Stimulated activated CD4-positive, alpha-beta T cell treated with anti-CD3 and anti-CD28 coated beads, Interleukin-4, amount 100 ng/mL, for 48 hours (primary cell): ENCODE measurements around the gene NSD1.

Experiments
- DNase-seq, 2 donors: peaks; one replicate each; pipeline ENCODE4 v3.0.0-alpha.2; 2020; ENCODE audit warnings: low read depth in 2 of 2

The NSD1 gene

GRCh38 chr5:177307544-177308363 lies 174.2 kb downstream of the NSD1 start:
- DNase-seq, result no peak

GRCh38 chr5:177308740-177309139 lies 175.2 kb downstream of the NSD1 start:
- DNase-seq, result no peak

GRCh38 chr5:177309351-177310191 lies 176.0 kb downstream of the NSD1 start:
- peak; percentile 63 to 65 for DNase-seq

- no peak for DNase-seq
Measured at GRCh38 chr5:177310332-177310731, 176.8 kb downstream of the NSD1 start.

DNA sequence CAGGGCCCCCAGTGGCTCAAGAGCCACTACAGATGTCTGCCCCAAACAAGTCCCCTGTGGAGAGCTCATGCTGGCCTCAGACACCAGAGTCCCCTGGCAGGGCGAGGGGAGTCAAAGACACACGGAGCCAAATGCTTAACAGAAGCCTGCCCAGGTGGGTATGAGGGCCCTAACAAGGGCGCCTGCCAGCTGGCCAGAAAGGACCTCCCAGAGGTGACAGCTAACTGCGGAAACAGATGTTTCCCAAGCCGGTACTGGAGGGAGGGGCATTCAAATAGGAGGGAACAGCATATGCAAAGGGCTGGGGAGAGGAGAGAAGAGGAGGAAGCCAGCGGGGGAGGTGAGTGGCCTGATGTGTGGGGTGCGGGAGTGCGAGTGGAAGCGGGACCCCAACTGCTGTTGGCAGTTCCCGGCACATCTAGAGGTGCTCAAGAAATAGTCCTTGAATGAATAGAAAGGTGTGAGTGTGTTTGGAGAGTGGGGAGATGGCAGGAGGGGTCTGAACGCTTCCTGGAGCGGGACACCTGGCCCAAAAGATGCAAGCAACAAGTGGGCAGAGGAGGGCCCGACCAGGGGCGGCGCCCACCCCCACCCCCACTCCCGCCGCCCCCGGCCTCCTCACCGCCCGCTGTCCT lies 177.3 kb downstream of the NSD1 start:
- DNase-seq, result no peak

GRCh38 chr5:177311392-177311722 lies 177.8 kb downstream of the NSD1 start:
- DNase-seq, result no peak

DNA sequence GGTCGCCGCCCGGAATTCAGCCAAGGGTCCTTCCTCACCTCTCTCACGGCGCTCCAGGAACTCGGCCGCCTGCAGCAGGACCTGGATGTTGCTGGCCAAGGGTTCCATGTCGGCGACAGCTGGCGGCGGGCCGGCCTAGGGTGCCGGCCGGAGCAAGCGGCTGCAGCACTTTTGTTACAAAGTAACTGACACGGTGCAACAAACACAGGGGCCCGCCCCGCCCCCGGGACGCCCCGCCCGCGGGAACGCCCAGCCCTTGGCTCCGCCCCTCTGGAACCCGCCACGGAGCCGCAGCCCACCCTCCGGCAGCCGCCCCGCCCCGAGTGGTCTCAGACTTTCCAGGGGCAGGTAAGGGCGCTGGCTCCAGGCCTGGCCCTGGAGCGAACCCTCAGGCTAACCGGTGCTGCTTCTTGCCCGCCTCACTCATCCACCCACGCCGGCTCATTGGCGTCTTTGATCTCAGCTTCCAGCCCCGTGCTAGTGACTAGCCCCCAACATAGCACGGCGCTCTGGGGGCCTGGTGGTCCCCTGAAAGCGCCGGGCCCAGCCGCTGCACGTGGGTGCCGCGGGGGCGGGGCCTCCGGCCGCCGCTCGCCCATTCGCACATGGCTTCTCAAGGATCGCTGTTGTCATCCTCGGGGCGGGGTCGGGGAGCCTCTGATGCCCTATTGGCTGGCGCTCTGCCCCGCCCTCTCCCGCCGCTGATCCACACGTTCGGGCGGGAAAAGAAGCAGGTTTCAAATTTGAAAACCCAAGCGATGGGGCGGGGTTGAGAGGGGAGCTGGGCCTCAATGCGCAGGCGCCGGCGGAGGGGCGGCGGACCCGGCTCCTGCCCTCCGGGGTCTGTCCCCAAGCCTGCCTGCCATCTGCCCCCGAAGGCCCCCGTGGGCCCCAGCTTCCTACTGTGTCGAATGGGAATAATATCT lies 178.4 kb downstream of the NSD1 start, which contains the start of gene MXD3:
TSS of gene MXD3 (minus strand) at position 176 of the 926 bp plus-strand sequence. CDS start at position 108, 68 bp downstream.
- peak; percentile 97 to 99 for DNase-seq

DNA sequence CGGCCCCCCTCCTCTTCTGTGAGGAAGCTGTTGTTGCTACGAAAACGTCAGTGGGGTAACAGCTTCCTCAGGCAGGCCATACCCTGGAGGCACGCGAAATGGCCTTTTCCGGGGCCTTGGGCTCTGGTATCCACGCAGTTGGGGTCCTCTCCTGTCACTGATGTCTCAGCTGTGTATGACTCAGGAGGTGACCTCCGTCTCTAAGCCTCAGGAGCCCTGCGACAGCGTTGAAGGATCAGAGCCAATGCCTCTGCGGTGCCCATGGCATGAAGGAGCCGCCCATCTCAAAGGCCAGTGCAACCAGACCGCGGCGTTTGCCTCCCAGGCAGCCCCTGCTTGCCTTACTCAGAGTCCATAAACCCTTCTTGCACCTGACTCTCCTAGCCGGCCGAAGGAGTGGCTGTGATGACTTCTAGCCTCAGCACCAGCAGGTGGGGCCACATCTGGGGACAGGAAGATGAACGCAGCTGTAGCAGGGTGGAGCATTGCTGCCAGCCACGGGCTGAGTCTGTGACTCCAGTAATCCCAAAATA lies 179.1 kb downstream of the NSD1 start:
- DNase-seq, result peak in 1 of 2 donors; percentile 42

DNA sequence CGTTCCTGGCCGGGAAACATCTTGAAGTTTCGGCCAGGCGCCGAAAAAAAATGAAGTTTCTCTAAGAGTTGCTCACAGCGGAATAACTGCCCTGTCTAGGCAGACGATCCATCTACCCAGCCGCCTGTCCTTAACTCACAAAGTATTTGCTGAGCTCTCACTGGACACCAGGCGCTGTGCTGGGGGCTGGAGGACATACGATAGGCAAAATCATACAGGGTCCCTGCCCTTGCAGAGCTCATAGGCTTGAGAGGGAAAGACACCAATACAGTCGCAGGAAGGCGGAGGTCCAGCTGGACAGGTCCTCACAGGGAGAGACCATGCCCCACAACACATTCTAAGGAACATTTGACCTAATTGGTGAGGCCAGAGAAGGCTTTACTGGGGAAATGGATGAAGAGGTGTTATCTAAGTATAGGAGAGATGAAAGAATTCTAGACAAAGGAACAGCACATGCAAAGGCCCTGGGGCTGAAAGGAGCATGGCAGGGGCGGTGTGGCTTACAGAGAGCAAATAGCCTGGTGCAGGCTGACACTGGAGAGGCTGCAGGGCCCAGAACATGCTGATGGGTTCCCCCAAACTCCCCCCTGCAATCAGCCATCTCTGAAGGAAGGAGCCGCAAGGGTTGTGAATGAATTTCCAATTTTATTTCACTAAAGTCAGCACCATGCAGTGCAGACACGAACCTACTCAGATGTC lies 180.1 kb downstream of the NSD1 start:
- DNase-seq, result no peak

- no peak for DNase-seq
Measured at GRCh38 chr5:177314376-177315342, 181.1 kb downstream of the NSD1 start.

DNA sequence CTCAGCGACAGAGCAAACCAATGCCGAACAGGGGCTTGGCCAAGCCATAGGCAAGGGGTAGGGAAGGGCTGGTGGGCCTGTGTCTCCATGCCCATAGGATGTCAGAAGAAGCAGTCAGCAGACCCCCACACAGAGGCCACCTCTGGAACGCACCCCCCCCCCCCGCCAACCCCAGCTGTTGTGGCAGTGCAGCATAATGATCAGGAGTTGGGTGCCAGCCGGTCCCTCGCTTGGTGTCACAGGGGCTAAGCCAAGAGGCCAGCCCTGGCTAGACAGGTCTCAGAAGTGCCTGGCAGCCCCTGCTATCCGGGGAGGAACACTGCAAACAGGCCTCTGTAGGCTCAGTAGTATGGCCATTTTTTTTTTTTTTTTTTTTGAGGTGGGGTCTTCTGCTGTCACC lies 181.8 kb downstream of the NSD1 start:
- DNase-seq, result no peak

- DNase-seq, result no peak
Measured at GRCh38 chr5:177316005-177316404, 182.4 kb downstream of the NSD1 start.

DNA sequence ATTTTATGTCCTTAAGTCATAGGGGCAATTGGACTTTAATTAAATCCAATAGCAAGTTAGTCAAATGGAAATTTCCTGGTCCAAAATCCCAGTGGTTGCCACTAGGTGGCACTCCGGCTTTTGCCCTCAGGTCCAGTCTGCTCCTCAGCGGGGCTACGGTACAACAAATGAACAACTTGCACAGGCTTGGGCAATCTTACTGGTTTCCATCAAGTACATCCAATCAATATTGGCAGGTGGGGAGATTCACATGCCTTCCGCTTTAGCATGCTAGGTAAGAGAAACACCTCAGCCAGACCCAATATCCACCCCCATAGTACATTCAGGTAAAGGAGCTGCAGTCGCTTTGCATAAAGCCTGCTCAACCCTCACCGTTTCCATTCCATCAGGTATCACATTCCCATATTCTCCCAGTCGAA lies 184.4 kb downstream of the NSD1 start:
- peak; percentile 60 to 68 for DNase-seq

DNA sequence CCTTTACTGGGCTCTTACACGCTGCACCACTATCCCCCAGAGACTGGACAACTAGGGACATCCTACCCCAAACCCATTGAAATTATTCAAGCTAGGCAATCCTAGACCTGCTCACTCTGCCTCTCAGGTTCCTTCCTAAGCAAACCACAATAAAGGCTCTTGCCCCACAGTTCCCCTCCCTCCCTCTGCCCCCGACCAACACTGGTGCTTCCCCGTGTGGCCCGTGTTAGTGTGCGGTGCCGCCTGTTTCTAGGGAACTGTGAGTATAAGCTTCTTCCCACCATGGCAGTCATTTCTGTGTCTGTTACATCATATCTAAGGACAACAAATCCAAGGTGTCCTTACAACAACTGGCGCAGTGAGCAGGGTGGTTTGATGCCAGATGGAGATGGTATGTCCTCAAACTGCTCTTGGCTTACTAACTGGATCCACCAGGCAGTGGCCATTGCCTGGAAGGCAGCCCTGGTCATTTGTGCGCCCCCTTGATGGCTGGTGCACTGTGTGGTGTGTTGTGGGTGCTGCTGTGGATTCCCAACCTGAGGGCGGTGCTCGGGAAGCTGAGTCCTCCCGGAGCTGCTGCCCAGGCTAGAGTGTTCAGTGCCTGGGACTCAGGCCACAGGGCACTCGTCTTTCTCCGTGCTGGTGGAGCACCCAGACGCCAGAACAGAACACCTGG lies 186.5 kb downstream of the NSD1 start:
- no peak for DNase-seq

DNA sequence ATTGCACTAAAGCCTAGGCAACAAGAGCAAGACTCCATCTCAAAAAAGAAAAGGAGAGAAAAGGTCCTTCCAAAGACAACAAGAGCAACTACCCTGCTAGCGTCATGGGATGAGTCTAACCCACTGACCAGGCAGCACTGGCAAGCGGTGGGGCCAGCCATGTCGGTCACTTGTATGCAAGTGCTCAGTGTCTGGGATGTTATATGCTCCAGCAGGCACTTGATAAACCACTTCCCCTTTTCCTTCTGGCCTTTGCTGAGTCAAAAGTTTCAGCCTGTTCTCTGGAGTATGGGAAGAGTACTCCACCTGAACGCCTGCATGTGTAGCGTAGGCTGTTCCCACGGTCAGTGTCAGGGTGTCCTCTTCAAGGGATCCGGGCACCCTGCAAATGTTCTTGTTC lies 187.3 kb downstream of the NSD1 start:
- DNase-seq, result no peak

- no peak for DNase-seq
Measured at GRCh38 chr5:177325868-177326381, 192.4 kb downstream of the NSD1 start.

- DNase-seq, result no peak
Measured at GRCh38 chr5:177327539-177328522, 194.3 kb downstream of the NSD1 start.
